Panc1 (cell line): ENCODE results near the gene MYDGF. TPM values are rescaled to one million over a fixed set of nuclear protein-coding genes. Genes with fewer than 3 reads are reported as not detected.

Experiments
- ATAC-seq: fragments of 200-7000 bp; cut with Tn5 transposase; 2 replicates; pipeline ENCODE4 v1.9.1; 2020; ENCODE audit warnings: mild to moderate bottlenecking, moderate library complexity
- BruUV-seq: library from RNA; stranded (reverse); fragments of 400-500 nt; replicated peaks from 2 replicates; lab custom pipeline; 2021; lab: Mats Ljungman, UMichigan
- CTCF ChIA-PET: fragments of 300-600 bp; sonication (Branson Sonifier 250); formaldehyde crosslinking; loops from one replicate; lab custom pipeline; 2022; ENCODE audit warnings: antibody characterized with exemption; lab: Charles Lee
- POLR2A ChIA-PET: fragments of 300-600 bp; sonication (Branson Sonifier 250); formaldehyde crosslinking; loops from one replicate; lab custom pipeline; 2022; ENCODE audit warnings: antibody characterized with exemption; lab: Charles Lee
- DNase-seq: peaks from one replicate; pipeline ENCODE4 v3.0.0-alpha.2; 2010; ENCODE audit warnings: low read depth, low spot score
- H3K27ac ChIP-seq: 2 replicates; pipeline ENCODE4 v1.5.1; 2011; ENCODE audit warnings: mild to moderate bottlenecking, low read length, inconsistent platforms
- H3K27me3 ChIP-seq: fragments of 200-500 bp; sonication (Bioruptor generic); 2 replicates; pipeline ENCODE4 v1.6.0; 2014; ENCODE audit warnings: low read length, inconsistent platforms; ENCODE audit not compliant: control insufficient read depth, insufficient read depth
- H3K36me3 ChIP-seq: fragments of 200-500 bp; sonication (Bioruptor generic); 2 replicates; pipeline ENCODE4 v1.5.1; 2014; ENCODE audit warnings: inconsistent platforms, mild to moderate bottlenecking, low read length, moderate library complexity; ENCODE audit not compliant: control insufficient read depth, insufficient read depth
- H3K4me1 ChIP-seq: 2 replicates; pipeline ENCODE4 v1.5.1; 2011; ENCODE audit warnings: inconsistent platforms, mild to moderate bottlenecking, low read length, moderate library complexity; ENCODE audit not compliant: control insufficient read depth, insufficient read depth
- H3K4me3 ChIP-seq, 2 experiments: 2 replicates each; pipeline ENCODE4 v1.5.1; 2011 to 2012; ENCODE audit warnings: low read depth in 2 of 2, low read length in 2 of 2, mild to moderate bottlenecking in 2 of 2, inconsistent platforms in 1 of 2, moderate library complexity in 1 of 2
- H3K9me3 ChIP-seq: fragments of 200-500 bp; sonication (Bioruptor generic); 2 replicates; pipeline ENCODE4 v1.5.1; 2014; ENCODE audit warnings: low read depth, mild to moderate bottlenecking, inconsistent platforms, low read length, moderate library complexity; ENCODE audit not compliant: control insufficient read depth, insufficient read depth
- CTCF ChIP-seq: fragments of 450-650 bp; IDR thresholded peaks from 2 replicates; pipeline ENCODE4 v1.5.1; 2017; ENCODE audit warnings: mild to moderate bottlenecking
- POLR2AphosphoS5 ChIP-seq: IDR thresholded peaks from 2 replicates; pipeline ENCODE4 v1.6.1; 2012; ENCODE audit warnings: mild to moderate bottlenecking, low read depth, low read length, moderate library complexity
- REST ChIP-seq, 2 experiments: IDR thresholded peaks; 2 replicates each; pipeline ENCODE4 v1.6.1; 2011 to 2012; ENCODE audit warnings: low read depth in 2 of 2, control low read depth in 1 of 2, low read length in 1 of 2, mild to moderate bottlenecking in 1 of 2, moderate library complexity in 1 of 2; ENCODE audit not compliant: insufficient read depth in 1 of 2
- SIN3A ChIP-seq: IDR thresholded peaks from 2 replicates; pipeline ENCODE4 v1.6.1; 2012; ENCODE audit warnings: low read depth, mild to moderate bottlenecking, low read length, moderate library complexity, borderline replicate concordance; ENCODE audit not compliant: insufficient read depth
- TCF7L2 ChIP-seq: IDR thresholded peaks from 2 replicates; pipeline ENCODE4 v1.6.1; 2011; ENCODE audit warnings: mild to moderate bottlenecking, low read depth, low read length, inconsistent platforms
- in situ Hi-C: cut with HindIII; loops from 2 replicates; pipeline ENCODE4 v1.10.0; 2016; ENCODE audit warnings: low sequenced_read_pairs, low pct_unique_long_range_greater_than_20kb
- intact Hi-C: fragments of 100-400 bp; cut with micrococcal nuclease; formaldehyde crosslinking; loops from one replicate; pipeline ENCODE4 v1.10.0; 2022; ENCODE audit not compliant: unreplicated experiment
- total RNA-seq: library from RNA; stranded (reverse); gene quantifications from one replicate; pipeline ENCODE4 v1.2.1, GENCODE V29; 2021; ENCODE audit not compliant: unreplicated experiment

MYDGF gene
- total RNA-seq, 1 experiment from 2014 or later, result 78.1 TPM

- ATAC-seq (peak; percentile 87), DNase-seq (no peak)
- in situ Hi-C loops, result no loop called here
- no TSS peak for BruUV-seq
- no peak for TF ChIP-seq SIN3A
- no peak for TF ChIP-seq CTCF
- no peak for TF ChIP-seq REST (IDR thresholded peaks at IDR 0.05; ENCODE audit: insufficient read depth in 1 of 2, low read depth in 2 of 2, low read length in 1 of 2)
- no peak for TF ChIP-seq POLR2AphosphoS5
- TF ChIP-seq TCF7L2, result no peak
- CTCF ChIA-PET, result no interaction called here
- intact Hi-C loops, result loop anchor here (5.0 kb wide), 1 partner anchor 62 kb away; no protein-coding TSS in a partner anchor
- peak within 1 kb of the TSS; percentile 70 for H3K27ac ChIP-seq
- H3K27me3 ChIP-seq, result no peaks in the 10 kb centered on the region
- POLR2A ChIA-PET, result no interaction called here
- peaks cover 3% of the 10 kb centered on the region for H3K4me1 ChIP-seq
- H3K36me3 ChIP-seq, result peaks cover 4% of the 10 kb centered on the region; the same call in 1 of the 2 replicates
- no peaks in the 10 kb centered on the region for H3K9me3 ChIP-seq
- peak within 1 kb of the TSS; percentile 61 to 74 for H3K4me3 ChIP-seq
These were observed 31.2 kb downstream of the MYDGF start, which contains the start of gene TNFAIP8L1 for GRCh38 chr19:4638828-4639530. Gene TNFAIP8L1, plus strand, starts transcription at chr19:4639516. Its CDS starts 12,354 bp downstream, at chr19:4651870.

GRCh38 chr19:4638317-4638716, 31.8 kb downstream of the MYDGF start:
- peaks cover 3% of the 10 kb centered on the region for H3K4me1 ChIP-seq
- BruUV-seq, result no TSS peak
- in situ Hi-C loops, result no loop called here
- intact Hi-C loops, result loop anchor here (5.0 kb wide), 1 partner anchor 61 kb away; no protein-coding TSS in a partner anchor
- no peak for ATAC-seq
- ChIA-PET POLR2A (no interaction called here), CTCF (no interaction called here)
- TF ChIP-seq POLR2AphosphoS5 (no peak), TCF7L2 (no peak), CTCF (no peak), SIN3A (no peak), REST (IDR thresholded peaks at IDR 0.05; ENCODE audit: insufficient read depth in 1 of 2, low read depth in 2 of 2, low read length in 1 of 2) (no peak)
- no peaks in the 10 kb centered on the region for H3K27me3 ChIP-seq
- peaks cover 4% of the 10 kb centered on the region; the same call in 1 of the 2 replicates for H3K36me3 ChIP-seq
- H3K4me3 ChIP-seq, result no peak overlapping the region
- H3K27ac ChIP-seq, result peak overlapping the region; percentile 70
- no peaks in the 10 kb centered on the region for H3K9me3 ChIP-seq
- no peak for DNase-seq
